Mesenchymal stem cell (in vitro differentiated cells and primary cell): ENCODE results near the gene MANSC4.

Experiments used
- DNase-seq: peaks from one replicate; pipeline ENCODE4 v3.0.0-alpha.2; 2013
- H2AFZ ChIP-seq: one replicate; pipeline ENCODE4 v1.6.1; 2013; ENCODE audit warnings: low read depth, mild to moderate bottlenecking, control low read depth, inconsistent platforms, low read length, moderate library complexity
- H2AK5ac ChIP-seq: 2 replicates; pipeline ENCODE4 v1.6.1; 2013; ENCODE audit warnings: low read length, moderate library complexity, mild to moderate bottlenecking, inconsistent platforms; ENCODE audit not compliant: severe bottlenecking
- H2BK120ac ChIP-seq: one replicate; pipeline ENCODE4 v1.6.1; 2013; ENCODE audit warnings: low read depth, mild to moderate bottlenecking, inconsistent platforms, low read length, moderate library complexity
- H2BK12ac ChIP-seq, 2 experiments: one replicate each; pipeline ENCODE4 v1.6.1; 2013; ENCODE audit warnings: inconsistent platforms in 2 of 2, low read length in 2 of 2, mild to moderate bottlenecking in 2 of 2, moderate library complexity in 2 of 2, control low read depth in 1 of 2
- H2BK15ac ChIP-seq: one replicate; pipeline ENCODE4 v1.6.1; 2013; ENCODE audit warnings: mild to moderate bottlenecking, low read depth, inconsistent platforms; ENCODE audit not compliant: poor library complexity, severe bottlenecking
- H2BK5ac ChIP-seq: 2 replicates; pipeline ENCODE4 v1.6.1; 2013; ENCODE audit warnings: low read depth, mild to moderate bottlenecking, low read length, control low read depth, inconsistent platforms; ENCODE audit not compliant: poor library complexity, severe bottlenecking
- H3K14ac ChIP-seq, 2 experiments: one replicate each; pipeline ENCODE4 v1.6.1; 2013; ENCODE audit warnings: inconsistent platforms in 2 of 2, low read length in 2 of 2, control low read depth in 1 of 2, mild to moderate bottlenecking in 1 of 2, moderate library complexity in 1 of 2
- H3K18ac ChIP-seq, 2 experiments: one replicate each; pipeline ENCODE4 v1.6.1; 2013; ENCODE audit warnings: inconsistent platforms in 2 of 2, low read length in 2 of 2, control low read depth in 1 of 2, low read depth in 1 of 2, mild to moderate bottlenecking in 1 of 2
- H3K23ac ChIP-seq, 2 experiments: one replicate each; pipeline ENCODE4 v1.6.1; 2013; ENCODE audit warnings: inconsistent platforms in 2 of 2, low read length in 2 of 2, mild to moderate bottlenecking in 2 of 2, moderate library complexity in 2 of 2, control low read depth in 1 of 2
- H3K27ac ChIP-seq: 2 replicates; pipeline ENCODE4 v1.5.1; 2013; ENCODE audit warnings: mild to moderate bottlenecking, moderate library complexity, low read length, control low read depth, inconsistent platforms; ENCODE audit not compliant: poor library complexity, severe bottlenecking
- H3K27me3 ChIP-seq, 2 experiments: 2 replicates each; pipeline versions ENCODE4 v1.6.1 to v1.7.0; 2013; ENCODE audit warnings: low read length in 2 of 2, mild to moderate bottlenecking in 2 of 2, moderate library complexity in 2 of 2, control low read depth in 1 of 2, inconsistent platforms in 1 of 2; ENCODE audit not compliant: control insufficient read depth in 1 of 2, insufficient read depth in 1 of 2
- H3K36me3 ChIP-seq, 2 experiments: 2 replicates each; pipeline versions ENCODE4 v1.6.1 to v1.7.0; 2013; ENCODE audit warnings: low read length in 2 of 2, control low read depth in 1 of 2, inconsistent platforms in 1 of 2, low read depth in 1 of 2, mild to moderate bottlenecking in 1 of 2; ENCODE audit not compliant: insufficient read depth in 2 of 2, control insufficient read depth in 1 of 2
- H3K4ac ChIP-seq, 2 experiments: one replicate each; pipeline ENCODE4 v1.6.1; 2013; ENCODE audit warnings: inconsistent platforms in 2 of 2, low read length in 2 of 2, mild to moderate bottlenecking in 2 of 2, moderate library complexity in 2 of 2, control low read depth in 1 of 2, low read depth in 1 of 2
- H3K4me1 ChIP-seq: 2 replicates; pipeline ENCODE4 v1.6.1; 2013; ENCODE audit warnings: low read depth, low read length, control low read depth; ENCODE audit not compliant: control insufficient read depth, insufficient read depth
- H3K4me2 ChIP-seq: 2 replicates; pipeline ENCODE4 v1.6.1; 2013; ENCODE audit warnings: low read length, mild to moderate bottlenecking, inconsistent platforms; ENCODE audit not compliant: poor library complexity, severe bottlenecking
- H3K4me3 ChIP-seq, 2 experiments: 2 replicates each; pipeline versions ENCODE4 v1.5.1 to v1.7.0; 2013; ENCODE audit warnings: low read length in 2 of 2, mild to moderate bottlenecking in 2 of 2, control low read depth in 1 of 2, low read depth in 1 of 2; ENCODE audit not compliant: insufficient read depth in 1 of 2
- H3K79me1 ChIP-seq: replicated peaks from 2 replicates; pipeline ENCODE4 v1.6.1; 2013; ENCODE audit warnings: mild to moderate bottlenecking, control low read depth, low read length, inconsistent platforms; ENCODE audit not compliant: poor library complexity, severe bottlenecking
- H3K9ac ChIP-seq: 2 replicates; pipeline ENCODE4 v1.7.0; 2013; ENCODE audit warnings: mild to moderate bottlenecking, low read length, moderate library complexity
- H3K9me3 ChIP-seq: 2 replicates; pipeline ENCODE4 v1.7.0; 2013; ENCODE audit warnings: mild to moderate bottlenecking, low read length; ENCODE audit not compliant: control insufficient read depth
- H4K8ac ChIP-seq: one replicate; pipeline ENCODE4 v1.6.1; 2013; ENCODE audit warnings: inconsistent platforms, mild to moderate bottlenecking, low read length, moderate library complexity
- H4K91ac ChIP-seq: one replicate; pipeline ENCODE4 v1.6.1; 2013; ENCODE audit warnings: mild to moderate bottlenecking, low read length, inconsistent platforms
- WGBS: methylation state at CpG from one replicate; pipeline ENCODE4 v1.1.7; 2013; ENCODE audit warnings: mixed read lengths; 5-methylcytosine and 5-hydroxymethylcytosine counted together

The MANSC4 gene

GRCh38 chr12:27818401-27818918 lies 38.4 kb upstream of the MANSC4 start:
- DNase-seq, result no peak
- H3K14ac ChIP-seq, result peak overlapping the region in 1 of 2 experiments; percentile 19
- H4K91ac ChIP-seq, result no peak overlapping the region
- no peak overlapping the region for H2BK12ac ChIP-seq
- no peak overlapping the region for H3K27ac ChIP-seq
- no peak overlapping the region for H2BK15ac ChIP-seq
- no peak overlapping the region for H2AFZ ChIP-seq
- no peaks in the 10 kb centered on the region for H3K79me1 ChIP-seq
- H3K9me3 ChIP-seq, result no peaks in the 10 kb centered on the region
- no peaks in the 10 kb centered on the region for H3K27me3 ChIP-seq
- no peak overlapping the region for H2BK120ac ChIP-seq
- peaks cover 4% of the 10 kb centered on the region for H3K4me1 ChIP-seq
- no peak overlapping the region for H3K18ac ChIP-seq
- no peak overlapping the region for H2BK5ac ChIP-seq
- no peak overlapping the region for H3K23ac ChIP-seq
- H3K36me3 ChIP-seq, result no peaks in the 10 kb centered on the region
- no peak overlapping the region for H3K4ac ChIP-seq
- no peak overlapping the region for H3K4me2 ChIP-seq
- H4K8ac ChIP-seq, result no peak overlapping the region
- no peak overlapping the region for H3K9ac ChIP-seq
- WGBS, result 58% methylated on average over 6 of the region's 7 CpGs
- H3K4me3 ChIP-seq, result no peak overlapping the region
- H2AK5ac ChIP-seq, result no peak overlapping the region

- 98% methylated on average over 4 of the region's 4 CpGs for WGBS
- Histone ChIP-seq H4K91ac (no peak overlapping the region), H2BK5ac (no peak overlapping the region)
Observed at GRCh38 chr12:27817766-27818165, 37.7 kb upstream of the MANSC4 start.

GRCh38 chr12:27814851-27815591 lies 35.0 kb upstream of the MANSC4 start:
- no peak overlapping the region for H2AK5ac ChIP-seq
- WGBS, result 70% methylated on average over 3 of the region's 3 CpGs
- H3K27ac ChIP-seq, result no peak overlapping the region
- H3K4me3 ChIP-seq, result no peak overlapping the region
- H3K79me1 ChIP-seq, result no peaks in the 10 kb centered on the region
- H4K91ac ChIP-seq, result no peak overlapping the region
- H2BK5ac ChIP-seq, result no peak overlapping the region
- H3K4ac ChIP-seq, result no peak overlapping the region
- H3K4me2 ChIP-seq, result no peak overlapping the region
- no peak overlapping the region for H4K8ac ChIP-seq
- no peak overlapping the region for H2BK120ac ChIP-seq
- H3K18ac ChIP-seq, result no peak overlapping the region
- no peak overlapping the region for H3K14ac ChIP-seq
- no peak overlapping the region for H3K9ac ChIP-seq
- DNase-seq, result peak; percentile 8
- H3K23ac ChIP-seq, result no peak overlapping the region
- no peak overlapping the region for H2AFZ ChIP-seq
- H2BK15ac ChIP-seq, result no peak overlapping the region
- peaks cover 2% of the 10 kb centered on the region for H3K4me1 ChIP-seq
- H3K27me3 ChIP-seq, result peaks cover 0 to 9% of the 10 kb centered on the region in 2 experiments
- no peaks in the 10 kb centered on the region for H3K9me3 ChIP-seq
- H3K36me3 ChIP-seq, result no peaks in the 10 kb centered on the region
- H2BK12ac ChIP-seq, result no peak overlapping the region

More at GRCh38 chr12:27817766-27818165, 37.7 kb upstream of the MANSC4 start:
- H3K79me1 ChIP-seq, result no peaks in the 10 kb centered on the region
- H3K18ac ChIP-seq, result no peak overlapping the region
- H3K36me3 ChIP-seq, result no peaks in the 10 kb centered on the region
- no peak overlapping the region for H2BK120ac ChIP-seq
- peaks cover 4% of the 10 kb centered on the region for H3K4me1 ChIP-seq
- H2AK5ac ChIP-seq, result no peak overlapping the region
- no peaks in the 10 kb centered on the region for H3K9me3 ChIP-seq
- H2BK12ac ChIP-seq, result no peak overlapping the region
- no peak overlapping the region for H3K4me2 ChIP-seq
- H4K8ac ChIP-seq, result no peak overlapping the region
- H3K23ac ChIP-seq, result no peak overlapping the region
- no peak overlapping the region for H3K4ac ChIP-seq
- H3K14ac ChIP-seq, result no peak overlapping the region
- no peak overlapping the region for H2BK15ac ChIP-seq
- H2AFZ ChIP-seq, result no peak overlapping the region
- H3K27ac ChIP-seq, result no peak overlapping the region
- H3K4me3 ChIP-seq, result no peak overlapping the region
- H3K27me3 ChIP-seq, result no peaks in the 10 kb centered on the region
- no peak for DNase-seq
- H3K9ac ChIP-seq, result no peak overlapping the region

- Histone ChIP-seq H2BK5ac (no peak overlapping the region), H3K4me2 (no peak overlapping the region), H3K4me1 (peaks cover 2% of the 10 kb centered on the region), H3K18ac (no peak overlapping the region), H2AFZ (no peak overlapping the region), H3K9me3 (no peaks in the 10 kb centered on the region), H3K9ac (no peak overlapping the region), H3K4ac (no peak overlapping the region), H3K23ac (no peak overlapping the region), H3K4me3 (no peak overlapping the region), H3K14ac (no peak overlapping the region), H4K91ac (no peak overlapping the region), H3K27me3 (peaks cover 0 to 9% of the 10 kb centered on the region in 2 experiments), H2BK15ac (no peak overlapping the region), H3K79me1 (no peaks in the 10 kb centered on the region), H3K27ac (no peak overlapping the region), H2BK12ac (no peak overlapping the region), H4K8ac (no peak overlapping the region), H3K36me3 (no peaks in the 10 kb centered on the region), H2AK5ac (no peak overlapping the region), H2BK120ac (no peak overlapping the region)
- no CpG with 5 or more reads among the region's 2 CpGs for WGBS
- no peak for DNase-seq
Observed at GRCh38 chr12:27814411-27814810, 34.4 kb upstream of the MANSC4 start.
